Immature natural killer cell (primary cell): ENCODE measurements around the gene JADE3. TPM values are rescaled to one million over a fixed set of nuclear protein-coding genes. Genes with fewer than 3 reads are reported as not detected.

Source experiments
- DNase-seq, 3 donors: peaks; one replicate each; pipeline ENCODE4 v3.0.0; 2022; ENCODE audit warnings: mixed read lengths in 1 of 3
- H3K27ac Mint-ChIP-seq, 6 donors: one replicate each; pipeline ENCODE4 v1.8.0; 2020; ENCODE audit warnings: mixed read lengths in 6 of 6, mild to moderate bottlenecking in 5 of 6, inconsistent platforms in 4 of 6, moderate library complexity in 3 of 6
- H3K27me3 Mint-ChIP-seq, 3 donors: one replicate each; pipeline ENCODE4 v1.8.0; 2020 to 2021; ENCODE audit warnings: low read depth in 3 of 3, mild to moderate bottlenecking in 3 of 3, mixed read lengths in 3 of 3, moderate library complexity in 3 of 3, inconsistent platforms in 1 of 3
- H3K36me3 Mint-ChIP-seq, 3 donors: one replicate each; pipeline ENCODE4 v1.8.0; 2020; ENCODE audit warnings: mixed read lengths in 3 of 3, inconsistent platforms in 2 of 3, mild to moderate bottlenecking in 2 of 3
- H3K4me1 Mint-ChIP-seq, 2 donors: one replicate each; pipeline ENCODE4 v1.8.0; 2020; ENCODE audit warnings: inconsistent platforms in 2 of 2, mild to moderate bottlenecking in 2 of 2, mixed read lengths in 2 of 2, moderate library complexity in 1 of 2
- H3K4me3 Mint-ChIP-seq, 5 donors: one replicate each; pipeline ENCODE4 v1.8.0; 2020; ENCODE audit warnings: mild to moderate bottlenecking in 5 of 5, mixed read lengths in 5 of 5, inconsistent platforms in 3 of 5, moderate library complexity in 3 of 5
- H3K9me3 Mint-ChIP-seq, 6 donors: one replicate each; pipeline ENCODE4 v1.8.0; 2020; ENCODE audit warnings: mild to moderate bottlenecking in 6 of 6, mixed read lengths in 6 of 6, inconsistent platforms in 4 of 6, moderate library complexity in 3 of 6
- polyA plus RNA-seq, 3 donors: library from polyadenylated mRNA; unstranded; fragments of 300-500 nt; fragmentation: Illumina TruSeq; gene quantifications; one replicate each; pipeline ENCODE4 v1.2.3, GENCODE V29; 2021

The JADE3 gene
- polyA plus RNA-seq, 3 donors from 2014 or later = 0.20 TPM; not detected in 2

DNA sequence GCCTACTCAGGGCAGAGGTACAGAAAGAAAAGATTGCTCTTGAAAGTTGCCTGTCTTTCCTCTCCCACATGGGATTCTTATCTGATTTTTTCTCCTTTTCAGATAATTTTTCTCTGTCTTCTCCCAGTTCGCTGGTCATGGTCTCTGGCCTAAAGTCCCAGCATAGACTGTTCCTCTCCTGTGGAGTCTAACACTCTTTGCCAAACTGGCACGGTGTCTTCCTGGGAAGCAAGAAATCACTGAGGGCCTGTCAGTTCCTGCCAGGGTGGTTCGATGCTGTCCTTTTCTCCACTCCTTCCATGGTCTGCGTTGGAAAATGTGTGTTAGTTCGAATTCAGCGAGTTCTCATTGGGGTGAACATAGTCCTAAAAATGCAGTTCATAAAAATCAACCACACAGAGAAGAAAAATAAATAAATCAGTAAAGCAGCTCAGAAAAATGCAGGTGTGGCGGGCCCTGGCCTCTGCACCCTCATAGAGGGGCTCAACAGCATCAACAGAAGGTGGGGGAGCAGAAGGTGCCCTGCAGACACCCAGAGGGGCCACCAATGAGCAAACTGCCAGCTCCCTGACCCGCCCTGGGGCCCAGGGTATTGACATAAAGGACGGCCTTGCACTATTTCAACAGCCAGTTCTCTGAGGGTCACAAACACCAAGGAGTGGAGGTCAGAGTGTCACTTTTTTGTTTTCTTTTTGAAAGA, 168.1 kb downstream of the JADE3 start:
- H3K27ac Mint-ChIP-seq = no peak overlapping the region

DNA sequence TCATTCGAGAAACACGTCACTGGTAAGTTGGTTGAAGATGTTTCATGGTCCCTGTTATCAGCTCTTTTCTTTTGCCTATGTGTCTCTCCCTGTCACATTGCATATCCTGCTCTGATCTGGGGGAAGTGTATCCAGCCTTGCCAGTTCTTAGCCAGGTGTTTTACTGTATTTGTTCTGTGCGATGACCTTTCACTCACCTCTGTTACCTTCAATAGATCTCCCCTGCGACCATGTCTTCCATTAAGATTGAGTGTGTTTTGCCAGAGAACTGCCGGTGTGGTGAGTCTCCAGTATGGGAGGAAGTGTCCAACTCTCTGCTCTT, 168.7 kb downstream of the JADE3 start:
- Mint-ChIP-seq H3K4me3 (no peak overlapping the region), H3K36me3 (no peaks in the 10 kb centered on the region), H3K9me3 (peaks cover 0 to 2% (median 0%) of the 10 kb centered on the region in 6 donors), H3K27me3 (peaks cover 0 to 6% (median 2%) of the 10 kb centered on the region in 3 donors), H3K4me1 (no peaks in the 10 kb centered on the region), H3K27ac (no peak overlapping the region)
- no peak for DNase-seq

More for the DNA sequence above, 168.1 kb downstream of the JADE3 start:
- H3K27me3 Mint-ChIP-seq = peaks cover 0 to 6% (median 2%) of the 10 kb centered on the region in 3 donors
- H3K36me3 Mint-ChIP-seq = no peaks in the 10 kb centered on the region
- H3K4me3 Mint-ChIP-seq = no peak overlapping the region
- DNase-seq = no peak
- H3K4me1 Mint-ChIP-seq = no peaks in the 10 kb centered on the region
- peaks cover 0 to 2% (median 0%) of the 10 kb centered on the region in 6 donors for H3K9me3 Mint-ChIP-seq

DNA sequence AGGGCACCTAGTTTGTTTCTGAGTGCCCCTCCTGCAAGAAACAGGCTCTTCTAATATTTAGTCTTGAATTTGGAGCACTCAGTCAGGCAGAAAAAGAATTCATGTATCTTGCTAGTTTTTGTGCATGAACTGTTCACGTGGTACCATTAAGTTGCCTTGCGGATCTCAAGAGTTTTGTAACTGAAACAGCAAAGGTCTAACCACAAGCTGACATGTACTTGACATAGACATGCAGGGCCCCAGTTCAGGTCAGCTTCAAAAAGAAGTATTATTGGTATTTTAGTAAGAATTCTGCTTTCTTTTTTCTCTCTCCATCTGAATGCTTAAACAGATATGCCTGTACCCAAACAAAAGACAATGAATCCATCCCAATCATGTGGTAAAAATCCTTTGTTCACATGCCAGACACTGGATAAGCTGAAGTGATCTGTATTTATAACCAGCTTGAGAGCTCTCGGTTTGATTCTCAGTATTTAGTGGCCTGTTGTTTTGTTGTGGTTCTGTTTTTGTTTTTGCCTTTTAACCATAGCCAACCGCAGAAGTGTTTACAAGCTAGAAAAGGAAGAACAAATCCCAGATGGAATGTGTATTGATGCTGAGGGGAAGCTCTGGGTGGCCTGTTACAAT, 179.0 kb downstream of the JADE3 start:
- Mint-ChIP-seq H3K27ac (peak overlapping the region in 3 of 6 donors; percentile 4 to 45 (median 4)), H3K27me3 (peaks cover 1 to 8% (median 4%) of the 10 kb centered on the region in 3 donors), H3K9me3 (no peaks in the 10 kb centered on the region), H3K4me1 (peaks cover 0 to 1% of the 10 kb centered on the region in 2 donors), H3K36me3 (no peaks in the 10 kb centered on the region), H3K4me3 (no peak overlapping the region)
- no peak for DNase-seq

DNA sequence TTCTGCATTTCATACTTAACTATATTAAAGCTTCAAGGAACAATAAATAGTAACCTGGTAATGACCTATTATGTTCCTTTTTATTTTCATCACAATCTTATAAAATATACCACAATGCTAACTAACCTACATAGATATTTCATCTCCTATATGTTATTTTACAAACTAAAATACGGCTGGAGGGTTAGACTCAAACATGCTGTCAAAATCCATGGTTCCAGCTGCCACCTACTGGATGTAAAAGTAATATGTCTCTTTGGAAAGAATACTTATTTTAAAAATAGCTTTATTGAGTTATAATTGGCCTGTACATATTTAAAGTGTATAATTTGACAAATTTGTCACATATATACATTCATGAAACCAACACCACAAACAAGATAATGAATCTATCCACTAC, 181.0 kb downstream of the JADE3 start:
- peak overlapping the region in 1 of 6 donors; percentile 6 for H3K27ac Mint-ChIP-seq
- H3K36me3 Mint-ChIP-seq = no peaks in the 10 kb centered on the region
- no peak for DNase-seq
- peaks cover 1 to 4% (median 4%) of the 10 kb centered on the region in 3 donors for H3K27me3 Mint-ChIP-seq
- H3K4me3 Mint-ChIP-seq = no peak overlapping the region
- peaks cover 0 to 1% of the 10 kb centered on the region in 2 donors for H3K4me1 Mint-ChIP-seq
- no peaks in the 10 kb centered on the region for H3K9me3 Mint-ChIP-seq

DNA sequence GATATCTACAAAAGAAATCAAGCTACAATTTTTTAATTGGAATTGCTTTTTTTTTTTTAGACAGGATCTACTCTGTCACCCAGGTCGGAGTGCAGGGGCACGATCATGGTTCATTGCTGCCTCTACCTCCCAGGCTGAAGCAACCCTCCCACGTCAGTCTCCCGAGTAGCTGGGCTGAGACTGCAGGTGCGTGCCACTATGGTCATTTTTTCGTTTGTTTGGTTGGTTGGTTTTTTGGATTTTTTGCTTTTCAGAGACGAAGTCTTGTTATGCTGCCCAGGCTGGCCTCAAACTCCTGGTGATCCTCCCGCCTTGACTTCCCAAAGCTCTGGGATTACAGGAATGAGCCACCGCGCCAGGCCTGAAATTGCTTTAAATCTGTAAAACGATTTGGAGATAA, 181.6 kb downstream of the JADE3 start:
- H3K27ac Mint-ChIP-seq = no peak overlapping the region
- DNase-seq = no peak
- H3K4me1 Mint-ChIP-seq = peaks cover 0 to 1% of the 10 kb centered on the region in 2 donors
- no peak overlapping the region for H3K4me3 Mint-ChIP-seq
- peaks cover 1 to 4% (median 4%) of the 10 kb centered on the region in 3 donors for H3K27me3 Mint-ChIP-seq
- H3K9me3 Mint-ChIP-seq = no peaks in the 10 kb centered on the region
- H3K36me3 Mint-ChIP-seq = no peaks in the 10 kb centered on the region

DNA sequence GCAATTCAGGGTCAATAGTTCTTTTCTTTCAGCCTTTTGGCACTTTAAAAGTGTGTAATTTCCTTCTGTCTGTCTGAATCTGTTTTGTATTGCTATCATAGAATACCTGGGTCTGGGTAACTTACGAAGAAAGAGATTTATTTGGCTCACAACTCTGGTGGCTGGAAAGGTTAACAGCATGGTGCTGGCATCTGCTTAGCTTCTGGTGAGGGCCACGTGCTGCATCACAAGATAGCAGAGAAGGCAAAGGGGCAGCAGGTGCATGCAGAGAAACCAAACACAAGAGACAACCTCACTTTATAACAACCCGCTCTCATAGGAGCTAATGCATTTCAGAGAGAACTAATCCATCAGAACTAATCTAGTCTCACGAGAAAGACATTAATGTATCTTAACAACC, 184.8 kb downstream of the JADE3 start:
- Mint-ChIP-seq H3K27me3 (peaks cover 1 to 11% (median 2%) of the 10 kb centered on the region in 3 donors), H3K4me3 (no peak overlapping the region), H3K27ac (no peak overlapping the region), H3K36me3 (no peaks in the 10 kb centered on the region), H3K4me1 (no peaks in the 10 kb centered on the region), H3K9me3 (no peaks in the 10 kb centered on the region)
- no peak for DNase-seq

DNA sequence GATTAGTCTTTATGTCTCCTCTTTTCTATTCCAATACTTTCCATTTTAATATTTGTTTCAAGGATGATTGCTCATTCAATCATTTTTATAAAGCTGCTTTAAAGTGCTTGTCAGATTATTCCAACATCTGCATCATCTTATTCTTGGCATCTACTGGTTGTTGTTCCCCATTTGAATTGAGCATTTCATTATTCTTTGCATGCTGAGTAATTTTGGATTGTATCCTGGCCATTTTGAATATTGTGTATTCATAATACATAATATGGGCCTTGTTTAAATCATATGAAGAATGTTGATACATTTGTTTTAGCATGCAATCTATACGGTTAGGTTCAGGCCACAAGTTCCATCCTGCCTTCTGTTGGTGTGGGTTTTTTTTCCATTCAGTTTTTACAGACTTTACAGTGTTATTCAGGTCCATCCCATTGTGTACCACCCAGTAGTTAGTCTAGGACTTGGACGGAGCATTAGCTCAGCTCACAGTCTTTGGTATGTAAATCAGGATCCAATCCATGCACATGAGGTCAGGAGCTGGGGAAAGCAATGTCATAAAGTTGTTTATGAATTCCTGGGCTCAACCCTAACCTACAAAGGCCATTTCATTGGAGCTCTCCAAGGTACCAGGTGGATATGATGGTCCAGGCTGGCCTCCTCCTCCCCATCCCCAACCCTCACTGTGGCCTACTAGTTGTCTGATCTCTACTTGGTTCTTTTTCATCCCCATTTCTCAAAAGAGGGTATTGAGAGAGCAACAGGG, 186.3 kb downstream of the JADE3 start:
- DNase-seq = no peak
- H3K4me1 Mint-ChIP-seq = no peaks in the 10 kb centered on the region
- H3K27ac Mint-ChIP-seq = no peak overlapping the region
- no peaks in the 10 kb centered on the region for H3K9me3 Mint-ChIP-seq
- peaks cover 1 to 11% (median 2%) of the 10 kb centered on the region in 3 donors for H3K27me3 Mint-ChIP-seq
- no peak overlapping the region for H3K4me3 Mint-ChIP-seq
- no peaks in the 10 kb centered on the region for H3K36me3 Mint-ChIP-seq

DNA sequence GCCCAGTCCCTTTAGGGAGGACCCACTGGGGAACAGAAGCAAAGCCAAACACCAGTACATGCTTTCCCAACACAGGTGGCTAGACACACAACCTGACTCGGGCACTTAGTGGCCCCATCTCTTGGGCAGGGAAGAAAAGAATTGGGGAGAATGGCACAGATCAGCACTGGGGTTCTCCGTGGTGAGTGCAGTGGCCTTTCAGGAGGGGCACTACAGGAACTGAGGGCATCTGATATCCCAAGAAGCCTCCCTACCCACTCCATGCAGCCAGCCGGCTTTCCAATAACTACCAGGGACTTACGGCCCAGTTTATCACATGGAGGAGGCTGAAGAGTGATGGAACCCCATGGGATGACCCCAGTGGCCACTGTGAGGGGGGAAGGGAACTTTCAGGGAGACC, 189.0 kb downstream of the JADE3 start:
- H3K36me3 Mint-ChIP-seq = no peaks in the 10 kb centered on the region
- no peak for DNase-seq
- peaks cover 0 to 6% (median 0%) of the 10 kb centered on the region in 3 donors for H3K27me3 Mint-ChIP-seq
- no peak overlapping the region for H3K4me3 Mint-ChIP-seq
- no peak overlapping the region for H3K27ac Mint-ChIP-seq
- no peaks in the 10 kb centered on the region for H3K9me3 Mint-ChIP-seq
- H3K4me1 Mint-ChIP-seq = no peaks in the 10 kb centered on the region

Other genes with a start within 250 kb of the JADE3 start
- 1 to 10 TPM; 1.0 to 2.0 (median 1.3) TPM for gene SLC9A7, start 153.3 kb upstream of the JADE3 start, polyA plus RNA-seq
- 10 to 100 TPM in 1 of 3 donors, 1 to 10 TPM in 2; 4.4 to 13.2 (median 8.2) TPM for gene RP2, start 75.4 kb upstream of the JADE3 start, polyA plus RNA-seq
- not detected for gene RGN, start 166.0 kb downstream of the JADE3 start, polyA plus RNA-seq
- gene NDUFB11, start 232.3 kb downstream of the JADE3 start, polyA plus RNA-seq = 100 to 1,000 TPM; 124 to 208 (median 151) TPM
- 10 to 100 TPM; 15.1 to 34.1 (median 18.0) TPM for gene RBM10, start 232.8 kb downstream of the JADE3 start, polyA plus RNA-seq